NCI-H524 treated with DMSO at 0.1 percent for 48 hours (cell line): Measurements from ENCODE around the gene GJB4.
"Not testable (repeated sequence)": the region's sequence is repeated elsewhere in the genome, so short reads cannot be mapped to it uniquely, and the experiment has no call there.

Source experiments
- DNase-seq: peaks from one replicate; lab custom pipeline; 2025; lab: John Stamatoyannopoulos, UW

The GJB4 gene

GRCh38 chr1:34800214-34800613 lies 40.7 kb downstream of the GJB4 start:
- DNase-seq: no peak

GRCh38 chr1:34803770-34804169 lies 44.2 kb downstream of the GJB4 start:
- no peak for DNase-seq

GRCh38 chr1:34806396-34806795 lies 46.9 kb downstream of the GJB4 start:
- DNase-seq: no peak

- no peak for DNase-seq
These were observed 48.7 kb downstream of the GJB4 start for GRCh38 chr1:34808051-34808810.

GRCh38 chr1:34810781-34811180 lies 51.2 kb downstream of the GJB4 start:
- not testable (repeated sequence) for DNase-seq
